ENCODE results near the gene NAT8L. TPM values are rescaled to one million over a fixed set of nuclear protein-coding genes. Genes with fewer than 3 reads are reported as not detected.

NAT8L gene
- total and polyA plus RNA-seq, 2 of the 13 experiments (the other 11 are each of a cell fraction or from before 2014, with no cell fraction given): 2.2 to 3.3 TPM

GRCh38 chr4:2080429-2081300 lies 21.5 kb downstream of the NAT8L start (continued):
- no peak for TF ChIP-seq ZBED4 (CRISPR knock-in tag; IDR thresholded peaks at IDR 0.05; ENCODE audit: borderline replicate concordance)

DNA sequence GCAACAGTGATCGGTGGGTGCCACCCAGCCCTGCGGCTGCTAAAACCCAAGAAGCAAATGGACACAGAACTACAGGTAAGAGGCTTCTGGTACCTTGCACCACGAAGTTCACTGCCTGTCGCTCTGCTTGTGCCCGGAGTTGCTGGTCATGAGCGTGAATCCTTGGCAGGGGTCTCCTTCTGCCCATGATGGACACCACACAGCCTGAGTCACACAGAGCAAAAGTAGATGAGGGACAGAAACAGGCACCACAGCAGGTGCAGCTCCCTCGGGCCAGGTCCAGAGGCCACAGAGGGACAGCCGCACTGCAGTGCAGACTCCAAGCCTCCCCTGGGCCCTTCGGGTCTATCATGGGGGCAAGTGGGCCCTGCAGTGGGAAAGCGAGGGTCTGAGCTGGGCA lies 22.4 kb downstream of the NAT8L start:
- FAIRE-seq (no peak), ATAC-seq (no peak), DNase-seq (ENCODE audit: low spot score) (no peak)
- BruUV-seq (replicated peaks): no TSS peak
- H3K27me3 ChIP-seq (ENCODE audit: control insufficient read depth in 1 of 2, insufficient read depth in 2 of 2, low read length in 2 of 2): peaks cover 5 to 30% of the 10 kb centered on the region in 2 experiments
- peaks cover 36% of the 10 kb centered on the region for H3K4me1 ChIP-seq (ENCODE audit: insufficient read depth, low read length)
- 11% methylated on average over 3 of the region's 10 CpGs for WGBS (ENCODE audit: low lambda C conversion rate)
- H3K4me2 ChIP-seq (ENCODE audit: low read depth, low read length): no peak overlapping the region
- H4K20me1 ChIP-seq (ENCODE audit: insufficient read depth, low read length): no peaks in the 10 kb centered on the region
- no peaks in the 10 kb centered on the region for H3K36me3 ChIP-seq (replicated peaks in 1 of 2; ENCODE audit: control insufficient read depth in 1 of 2, insufficient read depth in 2 of 2, low read length in 2 of 2)
- no peaks in the 10 kb centered on the region for H3K9me3 ChIP-seq (ENCODE audit: low read length)
- H3K79me2 ChIP-seq (ENCODE audit: insufficient read depth, low read length): no peaks in the 10 kb centered on the region
- H3K9ac ChIP-seq (ENCODE audit: insufficient read depth, low read depth, low read length): no peak overlapping the region
- in situ Hi-C loops (cut with HindIII; ENCODE audit: extremely low pct_ligation_motif_present, low pct_unique_long_range_greater_than_20kb): no loop called here
- intact Hi-C loops (cut with micrococcal nuclease; ENCODE audit: unreplicated experiment): no loop called here
- ChIA-PET CTCF (ENCODE audit: low intra/inter-chr PET ratio, low total read pairs) (no interaction called here), POLR2A (no interaction called here)
- no peak overlapping the region for H3K27ac ChIP-seq (ENCODE audit: extremely low read length, insufficient read depth, low read length)
- H3K4me3 ChIP-seq (replicated peaks in 1 of 3; ENCODE audit: insufficient read depth in 1 of 3, low read depth in 2 of 3, low read length in 3 of 3): no peak overlapping the region
- no peak overlapping the region for H2AFZ ChIP-seq (ENCODE audit: low read length)
- TF ChIP-seq MAF1 (CRISPR knock-in tag; IDR thresholded peaks at IDR 0.05; ENCODE audit: borderline replicate concordance): no peak
- TF ChIP-seq SMAD1 (CRISPR knock-in tag; IDR thresholded peaks at IDR 0.05; ENCODE audit: borderline replicate concordance, low read depth): no peak
- TF ChIP-seq CCAR2 (optimal IDR thresholded peaks at IDR 0.05; ENCODE audit: low read depth, low read length): no peak
- no peak for TF ChIP-seq NFYC (CRISPR knock-in tag; IDR thresholded peaks at IDR 0.05)
- no peak for TF ChIP-seq ATF1 (CRISPR knock-in tag; IDR thresholded peaks at IDR 0.05)
- no peak for TF ChIP-seq RXRB (CRISPR knock-in tag; IDR thresholded peaks at IDR 0.05; ENCODE audit: borderline replicate concordance)
- no peak for TF ChIP-seq ZNF589 (CRISPR knock-in tag; conservative IDR thresholded peaks at IDR 0.05)
- TF ChIP-seq DZIP1 (CRISPR knock-in tag; IDR thresholded peaks at IDR 0.05): no peak
- no peak for TF ChIP-seq PHF20 (CRISPR knock-in tag; IDR thresholded peaks at IDR 0.05)
- TF ChIP-seq TEF (CRISPR knock-in tag; IDR thresholded peaks at IDR 0.05): no peak
- no peak for TF ChIP-seq ZFP36L2 (CRISPR knock-in tag; IDR thresholded peaks at IDR 0.05)
- TF ChIP-seq NFE2L2 (IDR thresholded peaks at IDR 0.05; ENCODE audit: low read length): no peak
- TF ChIP-seq, protein P1, sequence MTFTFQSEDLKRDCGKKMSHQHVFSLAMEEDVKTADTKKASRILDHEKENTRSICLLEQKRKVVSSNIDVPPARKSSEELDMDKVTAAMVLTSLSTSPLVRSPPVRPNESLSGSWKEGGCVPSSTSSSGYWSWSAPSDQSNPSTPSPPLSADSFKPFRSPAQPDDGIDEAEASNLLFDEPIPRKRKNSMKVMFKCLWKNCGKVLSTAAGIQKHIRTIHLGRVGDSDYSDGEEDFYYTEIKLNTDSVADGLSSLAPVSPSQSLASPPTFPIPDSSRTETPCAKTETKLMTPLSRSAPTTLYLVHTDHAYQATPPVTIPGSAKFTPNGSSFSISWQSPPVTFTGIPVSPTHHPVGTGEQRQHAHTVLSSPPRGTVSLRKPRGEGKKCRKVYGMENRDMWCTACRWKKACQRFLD (CRISPR knock-in tag; IDR thresholded peaks at IDR 0.05; ENCODE audit: borderline replicate concordance): no peak
